ENCODE measurements around the gene TSPAN18. TPM values are rescaled to one million over a fixed set of nuclear protein-coding genes. Genes with fewer than 3 reads are reported as not detected.
A peak's percentile ranks its signal among the peaks of the same experiment; 100 is the strongest.

The TSPAN18 gene
- total and polyA plus RNA-seq, 2 experiments from 2014 or later = 68.6 to 82.8 TPM

- no peak for DNase-seq (ENCODE audit: low read depth in 1 of 2, low spot score in 1 of 2)
- TF ChIP-seq, protein P1, sequence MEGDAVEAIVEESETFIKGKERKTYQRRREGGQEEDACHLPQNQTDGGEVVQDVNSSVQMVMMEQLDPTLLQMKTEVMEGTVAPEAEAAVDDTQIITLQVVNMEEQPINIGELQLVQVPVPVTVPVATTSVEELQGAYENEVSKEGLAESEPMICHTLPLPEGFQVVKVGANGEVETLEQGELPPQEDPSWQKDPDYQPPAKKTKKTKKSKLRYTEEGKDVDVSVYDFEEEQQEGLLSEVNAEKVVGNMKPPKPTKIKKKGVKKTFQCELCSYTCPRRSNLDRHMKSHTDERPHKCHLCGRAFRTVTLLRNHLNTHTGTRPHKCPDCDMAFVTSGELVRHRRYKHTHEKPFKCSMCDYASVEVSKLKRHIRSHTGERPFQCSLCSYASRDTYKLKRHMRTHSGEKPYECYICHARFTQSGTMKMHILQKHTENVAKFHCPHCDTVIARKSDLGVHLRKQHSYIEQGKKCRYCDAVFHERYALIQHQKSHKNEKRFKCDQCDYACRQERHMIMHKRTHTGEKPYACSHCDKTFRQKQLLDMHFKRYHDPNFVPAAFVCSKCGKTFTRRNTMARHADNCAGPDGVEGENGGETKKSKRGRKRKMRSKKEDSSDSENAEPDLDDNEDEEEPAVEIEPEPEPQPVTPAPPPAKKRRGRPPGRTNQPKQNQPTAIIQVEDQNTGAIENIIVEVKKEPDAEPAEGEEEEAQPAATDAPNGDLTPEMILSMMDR (IDR thresholded peaks at IDR 0.05; ENCODE audit: low read depth, low read length) = no peak
- Histone ChIP-seq H3K9me3 (ENCODE audit: low read depth) (no peaks in the 10 kb centered on the region), H3K27ac (no peak overlapping the region), H3K36me3 (no peaks in the 10 kb centered on the region), H3K4me1 (ENCODE audit: low read depth) (peaks cover 24% of the 10 kb centered on the region), H3K4me3 (no peak overlapping the region), H3K27me3 (no peaks in the 10 kb centered on the region)
Measured at GRCh38 chr11:44707094-44707493, 19.7 kb upstream of the TSPAN18 start.

DNA sequence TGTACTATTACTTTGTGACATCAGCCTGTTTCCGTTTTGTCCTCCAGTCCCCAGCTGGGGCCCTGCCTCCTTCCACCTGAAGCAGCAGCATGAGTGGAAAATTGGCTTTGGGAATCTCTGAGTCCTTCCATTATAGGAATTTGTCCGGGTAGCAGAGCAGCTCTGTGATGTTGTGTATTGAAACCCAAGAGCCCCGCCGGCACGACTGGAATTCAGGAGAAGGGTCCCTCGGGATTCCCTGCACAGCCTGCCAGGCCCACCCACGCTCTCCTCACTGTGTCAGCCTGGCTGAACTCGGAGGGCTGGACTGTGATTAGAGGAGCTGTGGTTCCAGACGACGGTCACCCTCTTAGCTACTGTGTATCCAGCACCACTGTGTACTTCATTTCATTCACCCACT is 18.8 kb upstream of the TSPAN18 start:
- Histone ChIP-seq H3K4me1 (ENCODE audit: low read depth) (peaks cover 24% of the 10 kb centered on the region), H3K9me3 (ENCODE audit: low read depth) (no peaks in the 10 kb centered on the region), H3K27me3 (no peaks in the 10 kb centered on the region), H3K4me3 (no peak overlapping the region), H3K27ac (no peak overlapping the region), H3K36me3 (no peaks in the 10 kb centered on the region)
- TF ChIP-seq, protein P1 (IDR thresholded peaks at IDR 0.05; ENCODE audit: low read depth, low read length) = no peak
- DNase-seq (ENCODE audit: low read depth in 1 of 2, low spot score in 1 of 2) = peak in 1 of 2 donors; percentile 74

DNA sequence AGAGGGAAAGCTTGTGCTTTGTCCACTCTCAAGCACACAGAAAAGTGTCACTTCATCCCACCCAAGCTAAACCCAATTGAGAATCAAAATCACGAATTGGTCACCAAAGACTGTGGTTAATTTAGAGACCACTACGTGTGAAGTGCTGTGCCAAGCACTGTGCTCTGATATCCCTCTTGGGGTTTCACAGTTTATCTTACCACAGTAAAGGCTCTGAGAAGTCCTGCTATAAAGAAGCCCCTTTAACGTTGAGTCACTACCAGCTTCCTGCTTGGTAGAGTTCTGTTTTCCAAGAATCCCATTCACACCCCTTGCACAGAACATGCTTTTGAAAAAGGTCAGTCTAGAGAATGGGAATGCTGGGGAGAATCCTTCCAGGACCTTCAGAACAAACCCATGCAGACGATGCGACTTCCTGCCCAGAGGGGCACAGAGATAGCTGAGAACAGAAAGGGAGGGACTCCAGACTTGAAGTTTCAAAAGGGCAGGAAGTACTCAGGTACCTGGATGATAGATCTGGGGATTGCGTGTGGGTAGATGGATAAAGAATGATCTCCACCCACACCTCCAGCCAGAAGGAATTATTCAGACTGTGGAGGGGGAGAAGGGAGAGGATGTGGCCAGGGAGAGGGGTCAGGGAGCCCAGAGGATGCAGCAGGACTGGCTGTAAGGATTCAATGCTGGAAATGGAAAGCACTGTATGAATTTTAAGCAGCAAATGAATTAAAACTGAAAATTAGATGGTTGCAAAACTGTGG is 18.1 kb upstream of the TSPAN18 start:
- DNase-seq (ENCODE audit: low read depth in 1 of 2, low spot score in 1 of 2) = no peak

GRCh38 chr11:44709281-44709562 is 17.5 kb upstream of the TSPAN18 start:
- TF ChIP-seq, protein P1 (IDR thresholded peaks at IDR 0.05; ENCODE audit: low read depth, low read length) = no peak
- Histone ChIP-seq H3K4me1 (ENCODE audit: low read depth) (peaks cover 22% of the 10 kb centered on the region), H3K4me3 (no peak overlapping the region), H3K36me3 (no peaks in the 10 kb centered on the region), H3K27ac (no peak overlapping the region), H3K27me3 (no peaks in the 10 kb centered on the region), H3K9me3 (ENCODE audit: low read depth) (no peaks in the 10 kb centered on the region)
- peak in 1 of 2 donors; percentile 39 for DNase-seq (ENCODE audit: low read depth in 1 of 2, low spot score in 1 of 2)

More for the DNA sequence above, 18.1 kb upstream of the TSPAN18 start:
- no peak overlapping the region for H3K27ac ChIP-seq
- no peaks in the 10 kb centered on the region for H3K9me3 ChIP-seq (ENCODE audit: low read depth)
- no peaks in the 10 kb centered on the region for H3K36me3 ChIP-seq
- peaks cover 22% of the 10 kb centered on the region for H3K4me1 ChIP-seq (ENCODE audit: low read depth)
- no peaks in the 10 kb centered on the region for H3K27me3 ChIP-seq
- TF ChIP-seq, protein P1 (IDR thresholded peaks at IDR 0.05; ENCODE audit: low read depth, low read length) = no peak
- H3K4me3 ChIP-seq = no peak overlapping the region

DNA sequence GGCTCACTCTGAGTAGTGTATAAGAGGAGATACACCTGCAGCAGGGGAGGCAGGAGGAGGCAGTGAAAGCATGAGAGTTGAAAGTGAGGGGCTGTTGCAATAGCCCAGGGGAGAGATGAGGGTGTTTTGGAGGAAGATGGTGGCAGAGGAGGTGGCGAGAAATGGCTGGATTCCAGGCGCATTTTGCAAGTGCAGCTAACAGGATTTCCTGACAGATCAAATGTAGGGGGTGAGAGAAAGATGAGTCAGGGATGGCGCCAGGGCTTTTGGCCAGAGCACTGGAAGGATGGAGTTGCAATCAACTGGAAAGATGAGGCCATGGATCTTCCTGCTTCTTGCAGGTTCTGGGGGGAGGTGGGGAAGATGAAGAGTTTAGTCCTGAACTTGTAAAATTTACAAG is 16.8 kb upstream of the TSPAN18 start:
- Histone ChIP-seq H3K27me3 (no peaks in the 10 kb centered on the region), H3K4me1 (ENCODE audit: low read depth) (peaks cover 22% of the 10 kb centered on the region), H3K9me3 (ENCODE audit: low read depth) (no peaks in the 10 kb centered on the region), H3K27ac (no peak overlapping the region), H3K4me3 (no peak overlapping the region), H3K36me3 (no peaks in the 10 kb centered on the region)
- TF ChIP-seq, protein P1 (IDR thresholded peaks at IDR 0.05; ENCODE audit: low read depth, low read length) = no peak
- peak in 1 of 2 donors; percentile 76 for DNase-seq (ENCODE audit: low read depth in 1 of 2, low spot score in 1 of 2)

Measured in cardiac muscle cell (in vitro differentiated cells and primary cell).